Endodermal cell (in vitro differentiated cells): ENCODE results near the gene DOCK4. TPM values are rescaled to one million over a fixed set of nuclear protein-coding genes. Genes with fewer than 3 reads are reported as not detected.

ENCODE experiments used
- DNase-seq: peaks from one replicate; pipeline ENCODE4 v3.0.0-alpha.2; 2017
- H3K27ac ChIP-seq: 2 replicates; pipeline ENCODE4 v1.5.1; 2013; ENCODE audit warnings: mild to moderate bottlenecking, low read depth, low read length, moderate library complexity
- H3K27me3 ChIP-seq: 2 replicates; pipeline ENCODE4 v1.6.1; 2013; ENCODE audit warnings: mild to moderate bottlenecking, low read length, moderate library complexity; ENCODE audit not compliant: insufficient read depth, control insufficient read depth, poor library complexity, severe bottlenecking
- H3K36me3 ChIP-seq: 2 replicates; pipeline ENCODE4 v1.7.0; 2013; ENCODE audit warnings: mild to moderate bottlenecking, low read length, moderate library complexity; ENCODE audit not compliant: control insufficient read depth, insufficient read depth
- H3K4me1 ChIP-seq: one replicate; pipeline ENCODE4 v1.7.0; 2013; ENCODE audit warnings: low read length; ENCODE audit not compliant: control insufficient read depth, insufficient read depth
- H3K4me3 ChIP-seq: 2 replicates; pipeline ENCODE4 v1.5.1; 2013; ENCODE audit warnings: mild to moderate bottlenecking, low read length, moderate library complexity
- H3K9ac ChIP-seq: 2 replicates; pipeline ENCODE4 v1.6.1; 2013; ENCODE audit warnings: mild to moderate bottlenecking, low read length, moderate library complexity; ENCODE audit not compliant: poor library complexity, severe bottlenecking; ENCODE audit errors: extremely low read depth
- H3K9me3 ChIP-seq: 2 replicates; pipeline ENCODE4 v1.6.1; 2013; ENCODE audit warnings: mild to moderate bottlenecking, low read length, moderate library complexity; ENCODE audit not compliant: control insufficient read depth
- H3K27ac Mint-ChIP-seq: 2 replicates; pipeline ENCODE4 v1.8.0; 2020; ENCODE audit warnings: mixed read lengths
- H3K27me3 Mint-ChIP-seq: 2 replicates; pipeline ENCODE4 v1.8.0; 2021; ENCODE audit warnings: mild to moderate bottlenecking, mixed read lengths; ENCODE audit not compliant: insufficient read depth
- H3K36me3 Mint-ChIP-seq: 2 replicates; pipeline ENCODE4 v1.8.0; 2020; ENCODE audit warnings: low read depth, mixed read lengths
- H3K4me1 Mint-ChIP-seq: 2 replicates; pipeline ENCODE4 v1.8.0; 2020; ENCODE audit warnings: mixed read lengths
- H3K4me3 Mint-ChIP-seq: 2 replicates; pipeline ENCODE4 v1.8.0; 2020; ENCODE audit warnings: mild to moderate bottlenecking, moderate library complexity, mixed read lengths
- H3K9me3 Mint-ChIP-seq: 2 replicates; pipeline ENCODE4 v1.8.0; 2020; ENCODE audit warnings: mild to moderate bottlenecking, mixed read lengths
- WGBS, 2 experiments: methylation state at CpG; one replicate each; pipeline versions ENCODE4 v1.1.5 to v1.1.7; 2013; ENCODE audit warnings: missing lambda C conversion rate in 2 of 2, mixed read lengths in 1 of 2; ENCODE audit not compliant: insufficient coverage in 1 of 2, insufficient read length in 1 of 2; 5-methylcytosine and 5-hydroxymethylcytosine counted together
- total RNA-seq, 2 donors: library from RNA; stranded (reverse); fragmentation: NEBNext Ultra II Directional in 1 of 2; extraction: Animal tissue kit (Norgen Biotek cat#: 25700) in 1 of 2; gene quantifications; 2 replicates in 1 of 2; 3 replicates in 1 of 2; pipeline ENCODE4 v1.2.1, GENCODE V29; 2021
- TF ChIP-seq, protein P1 (sequence below): fragments of 200-600 bp; sonication (generic); conservative IDR thresholded peaks from 2 replicates; pipeline ENCODE4 v1.5.0; 2021; ENCODE audit warnings: antibody characterized with exemption, mild to moderate bottlenecking

Gene DOCK4
- total RNA-seq, 2 donors from 2014 or later = 11.2 to 15.3 TPM

DNA sequence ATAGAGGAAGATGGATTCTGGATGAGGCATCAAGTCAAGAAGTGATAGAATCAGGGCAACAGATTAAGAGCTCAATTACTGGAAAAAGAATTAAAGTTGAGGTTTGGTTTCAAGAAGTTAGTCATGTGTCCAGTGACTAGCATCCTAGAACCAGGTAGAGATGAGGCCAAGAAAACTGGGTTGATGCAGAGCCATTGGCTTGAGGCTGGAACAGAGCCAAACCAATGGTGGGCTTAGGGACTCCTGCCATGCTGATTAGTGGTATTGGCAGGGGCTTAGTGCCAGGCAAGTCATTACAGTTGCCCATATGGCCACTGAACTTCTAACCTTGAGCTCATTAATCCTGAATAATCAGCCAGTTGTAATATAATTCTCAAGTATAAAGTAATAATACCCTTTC lies 18.8 kb upstream of the DOCK4 start:
- no peak for DNase-seq
- H3K9me3 ChIP-seq = no peaks in the 10 kb centered on the region
- no peaks in the 10 kb centered on the region for H3K9me3 Mint-ChIP-seq
- H3K4me1 ChIP-seq = no peaks in the 10 kb centered on the region
- TF ChIP-seq, protein P1, sequence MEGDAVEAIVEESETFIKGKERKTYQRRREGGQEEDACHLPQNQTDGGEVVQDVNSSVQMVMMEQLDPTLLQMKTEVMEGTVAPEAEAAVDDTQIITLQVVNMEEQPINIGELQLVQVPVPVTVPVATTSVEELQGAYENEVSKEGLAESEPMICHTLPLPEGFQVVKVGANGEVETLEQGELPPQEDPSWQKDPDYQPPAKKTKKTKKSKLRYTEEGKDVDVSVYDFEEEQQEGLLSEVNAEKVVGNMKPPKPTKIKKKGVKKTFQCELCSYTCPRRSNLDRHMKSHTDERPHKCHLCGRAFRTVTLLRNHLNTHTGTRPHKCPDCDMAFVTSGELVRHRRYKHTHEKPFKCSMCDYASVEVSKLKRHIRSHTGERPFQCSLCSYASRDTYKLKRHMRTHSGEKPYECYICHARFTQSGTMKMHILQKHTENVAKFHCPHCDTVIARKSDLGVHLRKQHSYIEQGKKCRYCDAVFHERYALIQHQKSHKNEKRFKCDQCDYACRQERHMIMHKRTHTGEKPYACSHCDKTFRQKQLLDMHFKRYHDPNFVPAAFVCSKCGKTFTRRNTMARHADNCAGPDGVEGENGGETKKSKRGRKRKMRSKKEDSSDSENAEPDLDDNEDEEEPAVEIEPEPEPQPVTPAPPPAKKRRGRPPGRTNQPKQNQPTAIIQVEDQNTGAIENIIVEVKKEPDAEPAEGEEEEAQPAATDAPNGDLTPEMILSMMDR = no peak
- no peak overlapping the region for H3K4me3 Mint-ChIP-seq
- H3K27me3 ChIP-seq = no peaks in the 10 kb centered on the region
- no peaks in the 10 kb centered on the region for H3K27me3 Mint-ChIP-seq
- H3K4me1 Mint-ChIP-seq = peaks cover 3% of the 10 kb centered on the region
- no peak overlapping the region for H3K27ac ChIP-seq
- H3K36me3 Mint-ChIP-seq = peaks cover 3% of the 10 kb centered on the region
- no peak overlapping the region for H3K4me3 ChIP-seq
- no peak overlapping the region for H3K27ac Mint-ChIP-seq
- no peaks in the 10 kb centered on the region for H3K36me3 ChIP-seq
- no peak overlapping the region for H3K9ac ChIP-seq

DNA sequence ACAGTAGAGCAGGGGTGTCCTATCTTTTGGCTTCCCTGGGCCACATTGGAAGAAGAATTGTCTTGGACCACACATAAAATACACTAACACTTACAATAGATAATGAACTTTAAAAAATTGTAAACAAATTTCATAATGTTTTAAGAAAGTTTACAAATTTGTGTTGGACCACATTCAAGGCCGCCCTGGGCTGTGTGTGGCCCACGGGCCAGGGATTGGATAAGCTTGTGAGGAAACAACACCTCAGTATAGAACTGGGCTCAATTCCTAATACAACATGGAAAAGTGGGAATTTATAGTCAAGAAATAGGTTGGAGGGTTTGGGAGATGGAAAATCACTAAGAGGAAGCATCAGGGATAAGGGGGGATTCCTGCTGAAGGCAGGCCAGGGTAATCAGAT lies 18.0 kb upstream of the DOCK4 start:
- Histone ChIP-seq H3K9ac (no peak overlapping the region), H3K9me3 (no peaks in the 10 kb centered on the region), H3K4me1 (no peaks in the 10 kb centered on the region), H3K36me3 (no peaks in the 10 kb centered on the region), H3K4me3 (no peak overlapping the region), H3K27me3 (no peaks in the 10 kb centered on the region), H3K27ac (no peak overlapping the region)
- no peaks in the 10 kb centered on the region for H3K4me1 Mint-ChIP-seq
- no peaks in the 10 kb centered on the region for H3K9me3 Mint-ChIP-seq
- no peak for DNase-seq
- TF ChIP-seq, protein P1 = no peak
- H3K27me3 Mint-ChIP-seq = no peaks in the 10 kb centered on the region
- no peak overlapping the region for H3K27ac Mint-ChIP-seq
- no peak overlapping the region for H3K4me3 Mint-ChIP-seq
- H3K36me3 Mint-ChIP-seq = peaks cover 3% of the 10 kb centered on the region
- 100% methylated on average over 2 of the region's 2 CpGs; no CpG with 5 or more reads in 1 of the 2 experiments for WGBS, 2 experiments

- H3K9me3 ChIP-seq = no peaks in the 10 kb centered on the region
- no peak for DNase-seq
- no peak overlapping the region for H3K4me3 ChIP-seq
- H3K4me1 ChIP-seq = no peaks in the 10 kb centered on the region
- H3K27me3 ChIP-seq = no peaks in the 10 kb centered on the region
- peaks cover 3% of the 10 kb centered on the region for H3K36me3 Mint-ChIP-seq
- TF ChIP-seq, protein P1 = no peak
- no peaks in the 10 kb centered on the region for H3K9me3 Mint-ChIP-seq
- H3K4me3 Mint-ChIP-seq = no peak overlapping the region
- 83 to 90% methylated on average over 2 to 3 of the region's 3 CpGs for WGBS, 2 experiments
- no peak overlapping the region for H3K27ac Mint-ChIP-seq
- no peaks in the 10 kb centered on the region for H3K27me3 Mint-ChIP-seq
- no peaks in the 10 kb centered on the region for H3K36me3 ChIP-seq
- no peaks in the 10 kb centered on the region for H3K4me1 Mint-ChIP-seq
- H3K9ac ChIP-seq = no peak overlapping the region
- H3K27ac ChIP-seq = no peak overlapping the region
These were observed 17.1 kb upstream of the DOCK4 start for GRCh38 chr7:112223310-112223709.
